ENCODE data around the gene IARS2. TPM values are rescaled to one million over a fixed set of nuclear protein-coding genes. Genes with fewer than 3 reads are reported as not detected.

Gene IARS2
- total RNA-seq, 2 experiments from 2014 or later = 54.9 to 55.5 TPM

DNA sequence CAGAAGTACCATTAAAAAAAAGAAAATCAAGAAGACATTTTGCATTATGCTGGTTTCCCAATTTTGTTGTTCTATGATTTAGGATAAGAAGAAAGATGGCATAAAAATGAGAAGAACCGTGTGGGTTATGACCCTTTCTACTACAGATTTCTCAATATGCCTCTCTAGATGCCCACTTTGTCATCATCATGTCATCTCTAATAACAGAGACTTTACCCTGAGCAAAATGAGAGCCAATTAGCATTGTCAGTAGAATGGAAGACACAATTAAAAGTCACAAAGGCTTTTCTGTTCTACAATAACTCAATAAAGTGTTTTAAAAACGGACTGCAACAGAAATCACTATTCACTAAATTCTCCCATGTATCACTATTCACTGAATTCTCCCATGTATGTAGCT lies 92.8 kb downstream of the IARS2 start:
- no peak overlapping the region for H3K4me3 Mint-ChIP-seq

GRCh38 chr1:220188538-220188937 lies 94.6 kb downstream of the IARS2 start:
- Mint-ChIP-seq H3K9me3 (no peaks in the 10 kb centered on the region), H3K36me3 (ENCODE audit: low read depth) (peaks cover 26% of the 10 kb centered on the region), H3K27me3 (no peaks in the 10 kb centered on the region), H3K4me3 (no peak overlapping the region), H3K27ac (no peak overlapping the region), H3K4me1 (no peaks in the 10 kb centered on the region)
- ChIA-PET CTCF (interaction anchor here (1.6 kb wide), 2 partner anchors 9 to 545 kb away, joined by 5 to 12 read pairs; no protein-coding TSS in a partner anchor), POLR2A (no interaction called here)
- no peak for DNase-seq

More for the DNA sequence above, 92.8 kb downstream of the IARS2 start:
- Mint-ChIP-seq H3K36me3 (ENCODE audit: low read depth) (peaks cover 26% of the 10 kb centered on the region), H3K27ac (no peak overlapping the region), H3K27me3 (no peaks in the 10 kb centered on the region), H3K4me1 (no peaks in the 10 kb centered on the region), H3K9me3 (no peaks in the 10 kb centered on the region)
- CTCF ChIA-PET = interaction anchor here (1.4 to 1.6 kb wide), 3 partner anchors 11 to 547 kb away, joined by 3 to 5 read pairs (median 5); no protein-coding TSS in a partner anchor
- DNase-seq = no peak
- POLR2A ChIA-PET = interaction anchor here (1.5 kb wide), 1 partner anchor 9 kb away, joined by 3 read pairs; no protein-coding TSS in a partner anchor

GRCh38 chr1:220189750-220190347 lies 95.9 kb downstream of the IARS2 start:
- ChIA-PET CTCF (interaction anchor here (0.6 to 1.6 kb wide), 10 partner anchors 8 to 587 kb away, joined by 3 to 12 read pairs (median 3); partner anchors contain the start of gene RAB3GAP2), POLR2A (no interaction called here)
- Mint-ChIP-seq H3K27me3 (no peaks in the 10 kb centered on the region), H3K27ac (no peak overlapping the region), H3K36me3 (ENCODE audit: low read depth) (peaks cover 30% of the 10 kb centered on the region), H3K4me1 (no peaks in the 10 kb centered on the region), H3K9me3 (no peaks in the 10 kb centered on the region), H3K4me3 (no peak overlapping the region)
- no peak for DNase-seq

GRCh38 chr1:220195701-220196100 lies 101.8 kb downstream of the IARS2 start:
- Mint-ChIP-seq H3K36me3 (ENCODE audit: low read depth) (peaks cover 20% of the 10 kb centered on the region), H3K9me3 (no peaks in the 10 kb centered on the region), H3K27ac (no peak overlapping the region), H3K27me3 (no peaks in the 10 kb centered on the region), H3K4me3 (no peak overlapping the region), H3K4me1 (no peaks in the 10 kb centered on the region)
- ChIA-PET CTCF (interaction anchor here (0.5 to 1.1 kb wide), 4 partner anchors 28 to 538 kb away, joined by 3 to 6 read pairs (median 3); no protein-coding TSS in a partner anchor), POLR2A (interaction anchor here (1.1 kb wide), 1 partner anchor 8 kb away, joined by 3 read pairs; no protein-coding TSS in a partner anchor)
- DNase-seq = no peak

Other genes with a start within 250 kb of the IARS2 start
- gene SLC30A10, start 165.6 kb upstream of the IARS2 start, total RNA-seq = not detected
- gene EPRS1, start 47.6 kb upstream of the IARS2 start, total RNA-seq = 100 to 1,000 TPM; 117 to 123 TPM
- gene BPNT1, start 4.3 kb upstream of the IARS2 start, total RNA-seq = 10 to 100 TPM; 19.1 to 20.6 TPM
- gene RAB3GAP2, start 178.3 kb downstream of the IARS2 start, total RNA-seq = 10 to 100 TPM; 47.8 to 50.1 TPM

Data from activated CD4-positive, alpha-beta memory T cell treated with anti-CD3 and anti-CD28 coated beads, Interleukin-2, amount 10 ng/mL, durations not matched to agents 7 days and 5 days (primary cell).